Endothelial cell of umbilical vein (primary cell): ENCODE measurements around the gene FAM53B.
"Not testable (repeated sequence)": the region's sequence is repeated elsewhere in the genome, so short reads cannot be mapped to it uniquely, and the experiment has no call there.

Experiments
- EZH2 ChIP-seq: IDR thresholded peaks from 2 replicates; pipeline ENCODE4 v1.6.1; 2012; ENCODE audit warnings: borderline replicate concordance, low read depth, mild to moderate bottlenecking, moderate library complexity, low read length, inconsistent platforms; ENCODE audit not compliant: severe bottlenecking
- FOS ChIP-seq: IDR thresholded peaks from 2 replicates; pipeline ENCODE4 v1.6.1; 2011; ENCODE audit warnings: mild to moderate bottlenecking, low read length, moderate library complexity, borderline replicate concordance; ENCODE audit not compliant: insufficient read depth
- POLR2A ChIP-seq: IDR thresholded peaks from 2 replicates; pipeline ENCODE4 v1.6.1; 2012; ENCODE audit warnings: low read depth, mild to moderate bottlenecking, control low read depth, low read length
- POLR2AphosphoS5 ChIP-seq: IDR thresholded peaks from 2 replicates; pipeline ENCODE4 v1.6.1; 2012; ENCODE audit warnings: low read depth, mild to moderate bottlenecking, control low read depth, low read length, moderate library complexity; ENCODE audit not compliant: insufficient read depth
- TF ChIP-seq, protein P1 (sequence below), 2 donors: IDR thresholded peaks; 1 replicate in 1 of 2; 2 replicates in 1 of 2; pipeline ENCODE4 v1.5.1; 2011; ENCODE audit warnings: low read length in 2 of 2, mild to moderate bottlenecking in 2 of 2, moderate library complexity in 2 of 2, control low read depth in 1 of 2, inconsistent platforms in 1 of 2, low read depth in 1 of 2; ENCODE audit not compliant: insufficient read depth in 1 of 2; ENCODE audit errors: extremely low read depth in 1 of 2
- TF ChIP-seq, protein P2 (sequence below): IDR thresholded peaks from 2 replicates; pipeline ENCODE4 v1.6.1; 2011; ENCODE audit not compliant: insufficient read depth, insufficient read length

DNA sequence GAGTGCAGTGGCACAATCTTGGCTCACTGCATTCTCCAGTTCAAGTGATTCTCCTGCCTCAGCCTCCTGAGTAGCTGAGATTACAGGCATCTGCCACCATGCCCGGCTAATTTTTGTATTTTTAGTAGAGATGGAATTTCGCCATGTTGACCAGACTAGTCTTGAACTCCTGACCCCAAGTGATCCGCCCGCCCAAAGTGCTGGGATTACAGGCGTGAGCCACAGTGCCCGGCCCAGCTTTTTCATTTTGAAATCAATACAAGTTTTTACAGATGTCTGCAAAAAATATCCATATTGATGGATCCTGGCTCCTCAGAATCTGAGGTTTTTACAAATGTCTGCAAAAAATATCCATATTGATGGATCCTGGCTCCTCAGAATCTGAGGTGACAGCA is 155.8 kb downstream of the FAM53B start:
- TF ChIP-seq FOS, EZH2, POLR2A, POLR2AphosphoS5: not testable (repeated sequence)
- TF ChIP-seq, protein P1, sequence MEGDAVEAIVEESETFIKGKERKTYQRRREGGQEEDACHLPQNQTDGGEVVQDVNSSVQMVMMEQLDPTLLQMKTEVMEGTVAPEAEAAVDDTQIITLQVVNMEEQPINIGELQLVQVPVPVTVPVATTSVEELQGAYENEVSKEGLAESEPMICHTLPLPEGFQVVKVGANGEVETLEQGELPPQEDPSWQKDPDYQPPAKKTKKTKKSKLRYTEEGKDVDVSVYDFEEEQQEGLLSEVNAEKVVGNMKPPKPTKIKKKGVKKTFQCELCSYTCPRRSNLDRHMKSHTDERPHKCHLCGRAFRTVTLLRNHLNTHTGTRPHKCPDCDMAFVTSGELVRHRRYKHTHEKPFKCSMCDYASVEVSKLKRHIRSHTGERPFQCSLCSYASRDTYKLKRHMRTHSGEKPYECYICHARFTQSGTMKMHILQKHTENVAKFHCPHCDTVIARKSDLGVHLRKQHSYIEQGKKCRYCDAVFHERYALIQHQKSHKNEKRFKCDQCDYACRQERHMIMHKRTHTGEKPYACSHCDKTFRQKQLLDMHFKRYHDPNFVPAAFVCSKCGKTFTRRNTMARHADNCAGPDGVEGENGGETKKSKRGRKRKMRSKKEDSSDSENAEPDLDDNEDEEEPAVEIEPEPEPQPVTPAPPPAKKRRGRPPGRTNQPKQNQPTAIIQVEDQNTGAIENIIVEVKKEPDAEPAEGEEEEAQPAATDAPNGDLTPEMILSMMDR (IDR thresholded peaks at IDR 0.05; ENCODE audit: extremely low read depth in 1 of 2, insufficient read depth in 1 of 2, low read depth in 1 of 2, low read length in 2 of 2): not testable (repeated sequence)
- TF ChIP-seq, protein P2, sequence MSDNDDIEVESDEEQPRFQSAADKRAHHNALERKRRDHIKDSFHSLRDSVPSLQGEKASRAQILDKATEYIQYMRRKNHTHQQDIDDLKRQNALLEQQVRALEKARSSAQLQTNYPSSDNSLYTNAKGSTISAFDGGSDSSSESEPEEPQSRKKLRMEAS: not testable (repeated sequence)
